NK-92 (cell line): ENCODE results near the gene GUCY2C.
"Not testable (repeated sequence)": the region's sequence is repeated elsewhere in the genome, so short reads cannot be mapped to it uniquely, and the experiment has no call there.

Experiments
- DNase-seq: peaks from one replicate; lab custom pipeline; 2025; ENCODE audit not compliant: unreplicated experiment; lab: John Stamatoyannopoulos, UW

GUCY2C gene

GRCh38 chr12:14682231-14682630, 14.2 kb downstream of the GUCY2C start:
- not testable (repeated sequence) for DNase-seq

GRCh38 chr12:14681625-14682024, 14.8 kb downstream of the GUCY2C start:
- DNase-seq: no peak

- DNase-seq: no peak
Observed at GRCh38 chr12:14681190-14681589, 15.2 kb downstream of the GUCY2C start.

GRCh38 chr12:14678547-14679150, 17.8 kb downstream of the GUCY2C start:
- DNase-seq: no peak

- DNase-seq: no peak
Observed at GRCh38 chr12:14668591-14668990, 27.8 kb downstream of the GUCY2C start.

- no peak for DNase-seq
Observed at GRCh38 chr12:14665354-14666348, 30.7 kb downstream of the GUCY2C start.

GRCh38 chr12:14664434-14665023, 31.9 kb downstream of the GUCY2C start:
- no peak for DNase-seq

GRCh38 chr12:14663002-14663401, 33.4 kb downstream of the GUCY2C start:
- no peak for DNase-seq

- no peak for DNase-seq
Observed at GRCh38 chr12:14656846-14657245, 39.6 kb downstream of the GUCY2C start.

- no peak for DNase-seq
Observed at GRCh38 chr12:14655284-14655683, 41.1 kb downstream of the GUCY2C start.

GRCh38 chr12:14654842-14655241, 41.6 kb downstream of the GUCY2C start:
- no peak for DNase-seq

GRCh38 chr12:14654416-14654815, 42.0 kb downstream of the GUCY2C start:
- no peak for DNase-seq

- DNase-seq: no peak
Observed at GRCh38 chr12:14652483-14652882, 43.9 kb downstream of the GUCY2C start.

- DNase-seq: no peak
Observed at GRCh38 chr12:14651371-14651770, 45.0 kb downstream of the GUCY2C start.

- no peak for DNase-seq
Observed at GRCh38 chr12:14650789-14651188, 45.6 kb downstream of the GUCY2C start.

GRCh38 chr12:14647028-14647750, 49.2 kb downstream of the GUCY2C start:
- no peak for DNase-seq

- no peak for DNase-seq
Observed at GRCh38 chr12:14643251-14643650, 53.1 kb downstream of the GUCY2C start.

- DNase-seq: no peak
Observed at GRCh38 chr12:14638066-14638465, 58.3 kb downstream of the GUCY2C start.

GRCh38 chr12:14635776-14636175, 60.6 kb downstream of the GUCY2C start:
- DNase-seq: no peak

GRCh38 chr12:14630793-14631192, 65.6 kb downstream of the GUCY2C start:
- no peak for DNase-seq
